GM10847 (cell line): ENCODE measurements around the gene SEPTIN3.

Experiments used
- POLR2A ChIP-seq: IDR thresholded peaks from 2 replicates; pipeline ENCODE4 v1.6.1; 2011; ENCODE audit not compliant: insufficient read length; ENCODE audit errors: extremely low read depth

The SEPTIN3 gene

DNA sequence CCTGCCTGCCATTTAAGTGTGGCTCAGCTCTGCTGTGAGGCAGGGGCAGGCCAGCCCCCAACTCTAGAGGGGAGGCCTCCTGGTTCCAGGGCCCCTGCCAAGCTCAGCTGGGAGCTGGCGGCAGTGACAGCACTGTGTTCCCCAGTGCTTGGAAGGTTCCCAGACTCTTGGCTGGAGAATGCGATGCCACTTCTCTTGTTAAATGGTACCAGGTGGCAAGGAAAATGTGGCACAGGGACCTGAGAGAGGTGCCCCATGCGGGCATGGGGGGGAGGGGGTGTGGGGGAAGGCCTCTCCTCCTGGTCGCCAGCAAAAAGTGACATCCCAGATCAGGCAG is 34.3 kb upstream of the SEPTIN3 start:
- no peak for TF ChIP-seq POLR2A

DNA sequence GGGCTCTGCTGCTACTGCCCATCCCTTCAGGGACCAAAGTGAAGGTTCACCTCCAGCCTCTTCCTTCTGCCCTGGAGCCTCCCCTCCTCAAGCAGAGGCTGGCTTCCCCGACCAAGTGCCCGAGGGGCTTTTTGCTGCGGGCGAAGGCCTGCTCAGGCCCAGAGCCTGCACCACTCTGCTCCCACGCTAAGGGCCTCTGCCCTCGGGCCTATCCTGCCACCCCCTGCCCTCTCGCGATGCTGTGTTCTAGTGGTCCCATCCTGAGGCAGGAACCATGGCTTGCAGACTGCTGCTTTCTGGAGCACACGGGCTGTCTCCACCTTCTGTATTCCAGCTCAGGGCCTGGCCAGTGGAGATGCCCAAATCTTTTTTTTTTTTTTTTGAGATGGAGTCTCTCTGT is 33.7 kb upstream of the SEPTIN3 start:
- no peak for TF ChIP-seq POLR2A

DNA sequence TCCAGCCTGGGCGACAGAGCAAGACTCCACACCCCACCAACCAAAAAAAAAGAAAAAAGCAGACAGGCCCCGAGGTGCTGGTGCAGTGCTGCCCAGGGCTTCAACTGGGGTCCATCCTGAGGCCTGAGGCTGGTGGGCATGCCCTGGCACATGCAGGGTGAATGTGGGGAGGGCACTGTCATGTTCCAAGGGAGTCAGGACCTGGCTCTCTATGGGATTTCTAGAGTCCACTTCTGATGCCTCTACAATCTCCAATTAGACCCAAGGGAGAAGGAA is 32.4 kb upstream of the SEPTIN3 start:
- TF ChIP-seq POLR2A: no peak

DNA sequence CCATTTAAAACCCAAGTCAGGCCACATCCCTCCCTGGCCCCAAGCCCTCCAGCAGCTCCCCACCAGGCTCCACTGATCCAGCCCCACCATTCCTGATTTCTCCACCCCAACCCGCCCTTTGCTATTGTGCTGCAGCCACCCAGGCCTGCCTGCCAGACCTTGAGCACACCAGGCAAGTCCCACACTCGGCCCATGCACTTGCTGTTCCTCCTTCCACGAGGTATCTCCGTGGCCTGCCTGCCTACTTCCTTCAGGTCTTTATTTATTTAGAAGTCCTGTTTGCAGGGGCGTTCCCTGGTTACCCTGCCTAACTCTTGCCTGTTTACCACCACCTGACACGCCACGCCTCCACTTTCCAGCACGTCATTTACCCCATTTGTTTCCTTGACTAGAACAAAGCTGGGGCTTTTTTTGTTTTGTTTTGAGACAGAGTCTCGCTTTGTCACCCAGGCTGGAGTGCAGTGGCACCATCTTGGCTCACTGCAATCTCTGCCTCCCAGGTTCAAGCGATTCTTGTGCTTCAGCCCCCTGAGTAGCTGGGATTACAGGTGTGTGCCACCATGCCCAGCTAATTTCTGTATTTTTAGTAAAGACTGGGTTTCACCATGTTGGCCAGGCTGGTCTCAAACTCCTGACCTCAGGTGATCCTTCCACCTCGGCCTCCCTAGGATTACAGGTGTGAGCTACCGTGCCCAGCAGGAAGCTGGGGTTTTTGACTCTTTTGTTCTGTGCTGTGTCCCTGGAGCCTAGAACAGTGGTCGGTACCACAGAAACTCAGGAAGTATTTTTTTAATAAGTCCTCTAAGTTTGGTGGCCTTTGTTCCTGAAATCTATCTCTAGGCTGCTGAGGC is 29.0 kb upstream of the SEPTIN3 start:
- TF ChIP-seq POLR2A: peak; percentile 60

DNA sequence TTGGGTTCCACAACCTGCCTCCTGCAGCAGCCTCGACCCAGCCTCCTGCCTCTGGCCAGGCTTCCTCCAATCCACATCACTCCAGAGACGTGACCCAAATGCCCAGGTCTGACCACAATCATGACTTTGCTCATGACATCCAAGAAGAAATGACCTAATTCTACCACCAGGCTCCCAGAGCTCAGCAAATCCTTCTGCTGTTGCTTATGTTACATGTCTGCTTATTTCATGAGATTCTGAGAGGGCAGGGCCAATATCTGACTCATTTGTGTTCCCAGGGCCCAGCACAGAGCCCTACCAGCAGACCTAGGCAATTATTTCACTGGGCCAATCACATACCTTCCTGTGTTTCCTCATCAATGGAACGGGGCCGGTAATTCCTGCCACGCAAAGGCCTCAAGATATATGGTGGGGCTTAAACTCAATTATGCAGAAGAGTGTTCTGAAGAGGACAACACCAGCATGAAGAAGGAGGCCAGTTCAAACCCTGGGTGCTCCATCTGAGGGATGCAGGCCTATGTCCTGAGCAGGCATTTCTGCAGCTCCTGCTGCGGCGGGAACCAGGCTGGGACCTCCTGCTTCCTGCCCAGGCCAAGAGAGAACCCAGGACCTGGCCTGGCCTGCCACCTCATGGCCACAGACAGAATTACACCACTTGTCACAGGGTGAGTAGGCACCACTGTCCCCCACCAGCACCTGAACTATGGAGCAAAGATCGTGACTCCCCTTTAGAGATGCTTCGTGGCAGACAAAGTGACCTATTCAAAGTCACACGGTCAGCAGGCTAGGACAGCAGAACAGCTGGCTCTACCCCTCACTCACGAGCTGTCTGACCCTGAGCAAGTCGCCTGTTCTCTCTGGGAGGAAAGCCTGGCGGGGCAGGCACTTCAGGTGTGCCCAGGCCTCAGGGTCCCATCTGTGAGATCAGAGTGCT is 28.1 kb upstream of the SEPTIN3 start:
- TF ChIP-seq POLR2A: no peak

DNA sequence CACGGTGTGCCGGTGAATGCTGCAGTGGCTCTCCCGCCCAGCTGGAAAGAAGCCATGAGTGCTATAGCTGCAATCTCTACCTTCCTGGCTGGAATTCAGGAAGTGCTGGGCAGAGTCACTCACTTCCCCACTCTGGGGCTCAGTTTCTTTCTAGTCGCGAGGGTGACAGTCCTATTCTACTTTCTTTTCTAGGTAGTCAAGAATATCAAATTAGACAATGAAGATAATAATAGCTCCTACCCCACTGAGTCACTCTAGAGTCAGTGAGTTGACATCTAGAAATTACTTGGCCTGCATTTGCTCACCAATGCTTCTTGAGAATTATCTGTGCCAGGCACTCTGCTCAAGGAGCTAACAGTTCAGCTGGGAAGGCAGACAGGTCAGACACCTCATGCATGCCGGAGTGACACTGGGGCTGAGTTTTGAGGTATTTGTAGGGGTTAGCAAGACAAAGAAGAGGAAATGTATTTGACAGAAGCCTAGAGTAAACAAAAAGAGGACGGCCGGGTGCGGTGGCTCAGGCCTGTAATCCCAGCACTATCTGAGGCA is 25.5 kb upstream of the SEPTIN3 start:
- no peak for TF ChIP-seq POLR2A

DNA sequence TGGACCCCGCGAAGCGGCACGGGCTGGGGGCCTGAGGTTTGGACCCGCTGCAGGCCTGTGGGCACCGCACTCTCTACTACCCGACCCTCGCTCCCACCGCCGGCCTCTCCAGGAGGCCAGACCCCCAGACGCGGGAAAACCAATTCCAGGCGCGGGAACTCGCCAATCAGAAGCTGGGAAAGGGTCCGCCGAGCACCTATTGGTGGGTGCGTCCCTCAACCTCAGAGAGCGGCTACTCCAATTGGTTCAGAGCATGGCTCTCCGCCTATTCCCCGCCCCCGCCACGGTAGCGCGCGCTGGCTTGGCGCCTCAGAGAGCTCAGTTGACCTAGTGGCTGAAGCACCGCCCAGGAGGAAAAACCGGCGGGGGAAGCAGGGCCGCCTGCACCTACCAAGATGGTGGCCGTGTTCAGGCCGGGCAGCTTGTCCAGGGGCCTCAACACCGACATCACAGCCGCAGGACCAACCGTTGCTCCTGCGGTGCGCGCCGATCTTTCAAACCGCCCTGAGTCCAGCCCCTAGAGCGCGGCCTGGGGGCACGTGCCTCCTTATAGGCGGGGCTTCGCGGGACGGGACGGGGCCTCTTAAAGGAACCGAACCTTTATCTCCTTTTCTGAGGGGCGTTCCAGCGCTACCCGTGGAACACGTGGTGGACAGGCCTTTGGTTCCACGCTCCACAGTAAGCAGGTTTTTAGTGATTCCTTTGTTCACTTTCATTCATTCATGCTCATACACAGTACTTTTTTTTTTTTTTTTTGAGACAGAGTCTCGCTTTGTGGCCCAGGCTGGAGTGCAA is 22.4 kb upstream of the SEPTIN3 start, which contains the start of gene CENPM:
CENPM (minus strand) TSS at position 524 of the 795 bp plus-strand sequence; CDS start at position 448, 76 bp downstream.
- TF ChIP-seq POLR2A: peak; percentile 59

DNA sequence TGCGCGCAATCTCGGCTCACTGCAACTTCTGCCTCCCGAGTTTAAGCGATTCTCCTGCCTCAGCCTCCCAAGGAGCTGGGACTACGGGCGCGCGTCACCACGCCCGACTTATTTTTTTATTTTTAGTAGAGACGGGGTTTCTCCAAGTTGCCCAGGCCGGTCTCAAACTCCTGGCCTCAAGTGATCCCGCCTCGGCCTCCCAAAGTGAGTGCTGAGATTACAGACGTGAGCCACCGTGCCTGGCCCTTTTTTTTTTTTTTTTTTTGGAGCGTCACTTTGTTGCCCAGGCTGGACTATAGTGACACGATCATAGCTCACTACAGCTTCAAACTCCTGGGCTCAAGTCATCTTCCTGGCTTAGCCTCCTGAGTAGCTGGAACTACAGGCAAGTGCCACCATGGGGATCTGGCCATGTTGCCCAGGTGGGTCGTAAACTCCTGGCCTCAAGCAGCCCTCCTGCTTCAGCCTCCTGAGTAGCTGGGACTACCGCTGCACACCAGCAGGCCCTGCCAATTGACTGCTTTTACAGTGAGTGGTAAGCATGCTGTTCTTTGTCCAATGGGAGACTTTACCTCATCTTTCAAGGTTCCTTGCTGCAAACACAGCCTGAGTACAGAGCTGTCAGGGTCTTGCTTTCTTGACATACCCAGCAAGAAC is 21.7 kb upstream of the SEPTIN3 start:
- TF ChIP-seq POLR2A: no peak

DNA sequence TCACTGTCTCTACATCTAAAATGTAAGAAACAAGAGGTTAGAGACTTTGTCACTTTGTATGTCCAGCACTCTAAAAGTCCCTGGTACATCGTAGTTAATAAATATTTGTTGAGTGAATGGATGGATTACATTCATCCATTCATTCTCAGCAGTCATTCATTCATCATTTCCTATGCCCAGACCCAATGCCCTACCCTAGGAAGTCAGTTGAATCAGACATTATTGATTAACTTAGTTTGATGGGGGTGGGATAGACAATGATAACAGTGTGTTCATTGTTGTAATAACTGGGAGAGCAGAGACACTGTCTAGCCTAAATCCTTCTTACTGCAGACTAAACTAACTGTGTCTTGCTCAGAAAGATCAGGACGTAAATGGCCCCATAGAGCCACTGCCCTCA is 21.1 kb upstream of the SEPTIN3 start:
- TF ChIP-seq POLR2A: no peak

DNA sequence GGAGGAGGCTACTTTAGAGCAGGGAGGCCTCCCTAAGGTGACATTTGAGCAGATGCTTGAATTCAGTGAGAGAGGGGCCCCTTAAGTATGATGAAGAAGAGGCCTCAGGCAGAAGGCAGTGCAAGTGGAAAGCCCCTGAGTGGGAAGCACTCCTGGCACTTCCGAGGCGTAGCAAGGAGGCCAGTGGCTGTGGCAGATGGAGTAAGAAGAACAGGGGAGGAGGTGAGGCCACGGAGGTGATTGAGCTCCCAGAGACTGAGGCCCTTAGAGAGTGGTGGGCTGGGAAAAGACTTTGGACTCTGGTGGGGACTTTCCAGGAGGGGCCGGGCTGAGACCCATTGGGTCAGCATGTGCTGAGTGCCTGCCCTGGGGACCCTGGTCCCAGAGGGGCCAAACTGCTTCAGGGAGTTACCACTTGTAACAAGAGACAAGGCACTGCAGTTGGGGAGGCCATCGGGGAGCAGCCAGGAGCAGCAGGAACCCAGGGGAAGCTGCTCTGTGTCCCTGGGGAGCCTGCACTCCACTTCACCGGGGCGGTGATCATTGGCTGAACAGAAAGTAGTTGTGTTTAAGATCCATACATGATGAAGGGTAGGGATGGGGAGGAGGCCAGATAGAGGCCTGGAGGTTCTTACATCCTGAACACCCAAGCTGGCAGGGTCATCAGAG is 19.8 kb upstream of the SEPTIN3 start:
- peak; percentile 11 for TF ChIP-seq POLR2A

DNA sequence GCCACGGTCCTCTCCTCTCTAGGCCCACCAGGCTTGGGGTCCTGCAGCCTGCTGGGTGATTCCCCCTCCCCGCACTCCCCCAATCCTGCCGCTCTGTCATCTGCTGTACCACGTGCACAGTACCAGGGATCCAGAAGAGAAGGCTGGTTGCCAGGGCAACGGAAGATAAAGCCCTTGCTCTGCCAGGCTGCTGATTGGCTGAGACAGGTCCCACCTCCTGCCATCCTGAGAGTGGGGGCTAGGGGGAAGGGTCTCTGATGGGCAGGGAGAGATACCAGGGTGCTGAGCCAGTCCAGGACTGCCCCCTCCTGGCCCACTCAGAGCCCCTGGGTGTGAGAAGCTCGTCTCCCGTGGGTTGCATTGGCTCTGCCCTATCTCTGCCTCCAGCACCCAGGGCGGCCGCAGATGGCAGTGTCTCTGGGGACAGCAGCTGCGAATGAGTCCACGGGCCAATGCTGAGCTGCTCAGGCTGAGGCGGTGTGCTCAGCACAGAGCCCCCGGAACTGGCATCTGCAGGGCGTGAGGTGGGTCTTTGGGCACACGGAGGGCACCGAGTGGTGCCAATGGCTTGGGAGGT is 17.3 kb upstream of the SEPTIN3 start, which contains the start of gene SMIM45:
SMIM45 (plus strand) TSS at position 253 of the 577 bp plus-strand sequence.
- TF ChIP-seq POLR2A: no peak

DNA sequence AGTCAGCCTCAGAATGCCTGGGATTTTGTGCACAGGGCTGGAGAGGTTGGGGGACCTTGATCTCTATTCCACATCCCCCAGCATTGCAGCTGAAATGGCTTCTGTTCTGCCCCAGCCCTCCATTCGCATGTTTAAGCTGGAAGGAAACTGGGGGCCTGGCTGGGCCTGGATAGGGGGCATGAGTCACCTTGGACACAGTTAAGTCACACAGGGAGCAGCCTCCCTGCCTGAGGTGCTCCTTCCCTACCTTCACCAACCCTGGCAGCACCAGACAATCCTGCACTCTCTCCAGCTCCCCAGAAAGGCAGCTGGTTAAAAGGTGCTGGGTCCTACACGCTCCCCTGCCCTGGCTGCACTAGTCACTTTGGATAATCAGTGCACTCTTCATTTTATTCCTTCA is 16.5 kb upstream of the SEPTIN3 start:
- no peak for TF ChIP-seq POLR2A

DNA sequence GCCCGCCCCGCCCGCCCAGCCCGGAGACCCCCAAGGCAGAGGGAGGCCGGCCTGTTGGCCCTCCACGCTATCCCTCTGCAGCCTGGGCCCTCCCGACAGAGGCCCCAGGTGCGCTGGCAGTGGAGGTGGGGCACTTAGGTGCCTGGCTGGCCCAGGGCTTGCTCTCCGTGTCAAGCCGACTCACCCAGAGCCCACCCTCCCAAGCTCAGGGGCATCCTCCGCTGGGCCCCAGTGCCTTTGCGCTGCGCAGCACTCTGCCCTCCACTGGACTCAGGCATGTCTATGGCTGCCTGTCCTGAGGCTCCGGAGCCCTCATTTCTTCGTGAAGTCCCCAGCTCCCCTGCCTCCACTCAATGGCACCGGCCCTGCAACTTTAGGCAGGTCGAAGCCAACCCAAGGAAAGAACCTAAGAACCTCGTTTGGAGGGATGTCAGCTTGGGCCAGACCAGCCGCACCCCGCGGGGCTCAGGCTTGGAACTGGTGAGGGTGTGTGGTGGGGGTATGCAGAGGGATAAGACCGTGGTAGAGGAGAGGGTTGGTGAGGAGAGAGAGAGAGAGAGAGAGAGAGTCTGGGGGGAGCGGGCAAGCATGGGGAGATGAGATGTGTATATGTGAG is 11.2 kb upstream of the SEPTIN3 start:
- no peak for TF ChIP-seq POLR2A
